ENCODE data around the gene C11orf21.
"Not testable (repeated sequence)": the region's sequence is repeated elsewhere in the genome, so short reads cannot be mapped to it uniquely, and the experiment has no call there.

Gene C11orf21

GRCh38 chr11:2295971-2296912, 5.5 kb downstream of the C11orf21 start:
- DNase-seq, result no peak

GRCh38 chr11:2294926-2295290, 6.8 kb downstream of the C11orf21 start:
- no peak for DNase-seq

GRCh38 chr11:2293984-2294925, 7.5 kb downstream of the C11orf21 start:
- no peak for DNase-seq

GRCh38 chr11:2293531-2293971, 8.2 kb downstream of the C11orf21 start:
- no peak for DNase-seq

GRCh38 chr11:2290351-2290841, 11.3 kb downstream of the C11orf21 start:
- DNase-seq, result no peak

DNA sequence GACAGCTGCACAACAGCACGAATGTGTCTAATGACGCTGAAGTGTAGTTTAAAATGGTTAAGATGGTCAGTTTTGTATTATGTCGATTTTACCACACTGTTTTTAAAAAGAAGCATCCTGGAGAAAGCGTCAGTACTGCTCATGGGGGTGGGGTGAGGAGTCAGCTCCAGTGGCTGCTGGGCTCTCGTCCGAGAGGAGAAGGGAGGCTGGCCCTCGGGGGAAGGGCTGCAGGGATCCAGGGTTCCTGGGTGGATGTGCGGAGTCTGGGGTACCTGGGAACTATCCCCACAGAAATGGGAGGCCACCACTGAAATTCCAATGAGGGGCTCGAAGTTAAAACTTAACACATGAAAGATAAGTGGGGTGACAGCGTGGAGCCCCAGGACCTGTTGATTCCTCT, 11.9 kb downstream of the C11orf21 start:
- no peak for DNase-seq

DNA sequence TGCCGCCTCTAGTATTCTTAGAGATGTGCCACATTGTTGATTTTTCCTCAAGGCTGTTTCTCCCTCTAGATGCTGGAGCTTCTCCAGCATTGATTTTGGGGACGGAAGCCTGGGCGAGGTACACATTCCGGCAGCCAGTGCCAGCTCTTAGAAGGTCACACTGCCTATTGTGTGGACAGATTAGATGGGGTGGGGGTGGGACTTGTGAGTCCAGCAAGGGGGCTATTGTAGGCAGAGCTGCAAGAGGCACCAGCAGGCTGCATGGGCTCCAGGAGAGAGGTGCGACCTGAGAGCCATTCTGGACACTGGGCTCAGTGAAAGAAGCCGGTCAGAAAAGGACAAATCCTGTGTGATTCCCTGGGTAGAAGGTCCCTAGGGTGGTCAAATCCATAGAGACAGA, 12.4 kb downstream of the C11orf21 start:
- no peak for DNase-seq

GRCh38 chr11:2287091-2287490, 14.6 kb downstream of the C11orf21 start:
- DNase-seq, result no peak

DNA sequence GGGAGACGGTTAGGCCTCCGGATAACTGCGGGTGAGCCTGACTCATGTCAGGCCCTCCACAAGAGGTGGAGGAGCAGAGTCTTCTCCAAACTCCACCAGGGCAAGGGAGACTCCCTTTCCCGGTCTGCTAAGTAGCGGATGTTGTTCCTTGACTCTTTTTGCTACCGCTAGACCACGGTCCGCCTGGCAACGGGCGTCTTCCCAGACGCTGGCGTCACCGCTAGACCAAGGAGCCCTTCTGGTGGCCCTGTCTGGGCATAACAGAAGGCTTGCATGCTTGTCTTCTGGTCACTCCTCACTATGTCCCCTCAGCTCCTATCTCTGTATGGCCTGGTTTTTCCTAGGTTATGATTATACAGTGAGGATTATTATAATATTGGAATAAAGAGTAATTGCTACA, 15.4 kb downstream of the C11orf21 start:
- DNase-seq, result not testable (repeated sequence)

- no peak for DNase-seq
Observed at GRCh38 chr11:2280208-2280607, 21.5 kb downstream of the C11orf21 start.

DNA sequence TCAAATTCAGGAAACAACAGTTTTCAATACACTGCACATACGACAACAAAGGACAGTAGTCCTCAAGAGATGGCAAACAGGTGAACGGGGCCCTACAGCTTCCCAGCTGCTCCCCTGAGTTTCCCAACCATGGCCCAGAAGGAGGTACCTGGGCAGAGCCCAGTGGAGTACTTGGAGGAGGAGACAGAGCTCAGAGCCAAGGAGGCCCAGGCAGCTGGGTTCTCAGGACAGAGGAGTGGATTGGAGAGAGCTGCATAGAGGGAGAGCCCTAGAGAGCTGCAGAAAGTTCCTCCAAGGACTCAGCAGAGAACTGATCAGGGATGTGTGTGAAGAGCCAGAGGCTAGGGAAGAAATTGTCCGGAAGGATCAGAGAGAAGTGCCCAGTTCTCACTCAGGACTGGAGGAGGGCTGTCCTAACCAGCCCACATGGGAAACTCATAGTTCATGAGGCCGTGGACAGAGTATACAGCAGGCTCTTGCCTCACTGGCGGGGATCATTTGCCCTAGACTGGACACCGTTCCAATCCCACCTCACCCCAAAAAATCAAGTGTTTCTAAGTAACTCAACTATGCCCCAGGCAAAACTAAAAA, 23.7 kb downstream of the C11orf21 start:
- no peak for DNase-seq

- no peak for DNase-seq
Observed at GRCh38 chr11:2277008-2277346, 24.7 kb downstream of the C11orf21 start.

GRCh38 chr11:2276280-2277007, 25.3 kb downstream of the C11orf21 start:
- no peak for DNase-seq

GRCh38 chr11:2275334-2276279, 26.1 kb downstream of the C11orf21 start:
- no peak for DNase-seq

DNA sequence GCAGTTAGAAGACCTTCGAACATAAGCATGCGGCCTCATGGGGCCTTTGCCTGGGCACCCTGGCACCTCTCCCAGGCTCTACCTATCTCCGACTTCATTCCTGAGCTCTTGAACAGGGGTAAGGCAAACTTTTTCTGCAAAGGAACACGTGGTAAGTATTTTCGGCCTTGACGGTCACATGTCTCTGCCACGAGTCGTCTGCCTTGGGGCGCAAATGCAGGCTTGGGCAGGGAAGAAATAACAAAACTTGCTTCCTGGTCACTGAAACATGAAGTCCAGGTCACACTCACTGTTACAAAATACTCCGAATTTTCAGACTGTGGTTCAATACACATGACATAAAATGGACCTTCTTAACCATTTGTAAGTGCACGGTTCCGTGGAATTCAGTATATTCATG, 27.9 kb downstream of the C11orf21 start:
- no peak for DNase-seq

GRCh38 chr11:2273311-2273710, 28.4 kb downstream of the C11orf21 start:
- no peak for DNase-seq

- DNase-seq, result no peak
Observed at GRCh38 chr11:2272946-2273280, 28.8 kb downstream of the C11orf21 start.

DNA sequence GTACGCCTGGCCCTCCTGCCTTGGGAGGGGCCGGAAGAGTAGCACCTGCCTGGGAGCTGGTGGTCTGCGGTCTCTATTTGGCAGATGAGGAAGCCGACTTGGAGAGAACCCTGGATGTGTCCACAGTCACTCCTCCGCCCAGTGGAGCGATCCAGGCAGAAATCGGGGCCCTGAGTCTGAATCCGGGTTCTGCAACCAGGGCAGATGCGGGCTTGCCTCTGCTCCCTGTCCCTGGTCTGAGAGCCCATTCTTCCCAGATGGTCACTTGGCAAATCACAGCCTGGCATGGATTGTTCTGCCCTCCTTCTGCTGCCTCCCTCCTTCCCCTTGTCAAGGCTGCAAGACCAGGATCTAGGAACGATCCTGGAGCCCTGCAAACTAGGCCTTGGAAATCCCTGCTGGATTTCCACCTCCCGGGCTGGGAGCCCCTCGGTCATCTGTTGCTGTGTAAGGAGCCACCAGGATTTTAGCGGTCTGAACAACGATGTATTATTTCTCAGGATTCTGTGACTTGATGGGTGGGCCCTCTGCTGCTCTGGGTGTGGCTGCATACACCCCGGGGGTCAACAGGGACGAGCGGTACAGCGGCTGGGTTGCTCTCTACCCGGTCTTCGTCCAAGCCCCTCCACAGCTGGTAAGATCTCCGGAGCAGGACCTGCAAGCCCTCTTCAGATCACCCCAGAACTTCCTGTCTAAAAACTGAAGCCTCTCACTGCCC, 29.3 kb downstream of the C11orf21 start:
- no peak for DNase-seq

GRCh38 chr11:2271327-2272227, 30.1 kb downstream of the C11orf21 start:
- DNase-seq, result no peak

GRCh38 chr11:2271077-2271326, 30.7 kb downstream of the C11orf21 start:
- no peak for DNase-seq

Measured in DMS 273 treated with DMSO at 0.1 percent for 48 hours (cell line).